Left renal cortex interstitium (tissue), 4 donors: Measurements from ENCODE around the gene PKD1L1. TPM values are rescaled to one million over a fixed set of nuclear protein-coding genes. Genes with fewer than 3 reads are reported as not detected.
A peak's percentile ranks its signal among the peaks of the same experiment; 100 is the strongest.

Experiments used
- DNase-seq, 4 donors: peaks; one replicate each; pipeline ENCODE4 v3.0.0-alpha.2; 2013; ENCODE audit warnings: low read depth in 4 of 4, low spot score in 2 of 4, missing footprints in 1 of 4
- polyA plus RNA-seq, 4 donors: library from polyadenylated mRNA; unstranded; fragments of 120-200 nt; gene quantifications; one replicate each; pipeline ENCODE4 v1.2.1, GENCODE V29; 2013; ENCODE audit not compliant: insufficient read length in 4 of 4

PKD1L1 gene
- polyA plus RNA-seq, 4 donors: 0.14 to 0.27 (median 0.21) TPM

DNA sequence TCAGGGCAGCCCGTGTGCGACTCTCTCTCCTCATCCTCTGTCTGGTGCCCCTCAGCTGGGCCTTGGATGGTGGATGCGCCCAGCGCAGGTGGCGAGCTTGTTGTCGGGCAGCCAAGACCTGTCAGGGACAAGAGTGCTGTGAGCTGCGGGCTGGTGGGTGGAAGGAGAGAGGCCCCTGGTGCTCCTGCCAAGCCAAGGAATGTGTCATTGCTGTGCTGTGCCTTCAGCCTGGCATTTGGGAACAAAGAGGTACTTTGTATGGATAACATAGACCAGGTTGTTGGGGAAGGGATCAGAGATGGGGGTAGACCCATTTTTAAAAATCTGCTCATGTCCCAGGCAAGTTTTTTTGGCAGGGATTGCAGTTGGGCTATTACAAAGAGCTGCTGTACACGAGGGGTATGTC lies 120.9 kb downstream of the PKD1L1 start:
- no peak for DNase-seq

DNA sequence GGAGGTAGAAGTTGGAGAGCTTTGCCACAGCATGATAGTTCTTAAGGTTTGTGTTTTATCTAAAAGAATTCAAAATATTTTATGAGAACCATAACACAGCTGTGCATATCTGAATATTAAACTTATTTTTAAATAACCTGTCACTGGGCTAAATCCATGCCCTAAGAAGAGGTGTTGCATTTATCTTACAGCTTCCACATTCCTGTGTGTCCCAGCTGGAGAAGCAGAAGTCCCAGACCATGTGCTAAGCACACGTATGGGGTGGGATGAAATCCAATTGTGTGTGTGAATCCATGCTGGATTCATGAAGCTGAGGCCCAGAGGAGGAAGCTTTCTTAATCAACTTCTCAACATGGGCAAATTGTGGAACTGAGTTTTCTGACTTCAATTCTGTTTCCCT lies 121.5 kb downstream of the PKD1L1 start:
- no peak for DNase-seq

DNA sequence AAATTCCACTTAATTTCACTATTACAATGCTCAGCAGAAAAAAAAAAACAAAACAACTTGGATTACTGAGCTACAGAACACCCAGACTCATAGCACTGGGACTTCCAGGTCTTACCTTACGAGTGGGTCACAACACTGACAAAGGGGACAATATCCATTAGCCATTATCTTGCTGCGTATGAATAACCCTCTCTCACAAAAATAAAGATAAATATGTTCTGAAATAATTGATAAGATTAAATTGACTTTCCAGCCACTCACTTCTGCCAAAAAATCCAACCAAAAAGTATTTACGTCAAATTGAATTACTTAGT lies 128.7 kb downstream of the PKD1L1 start:
- DNase-seq: no peak

DNA sequence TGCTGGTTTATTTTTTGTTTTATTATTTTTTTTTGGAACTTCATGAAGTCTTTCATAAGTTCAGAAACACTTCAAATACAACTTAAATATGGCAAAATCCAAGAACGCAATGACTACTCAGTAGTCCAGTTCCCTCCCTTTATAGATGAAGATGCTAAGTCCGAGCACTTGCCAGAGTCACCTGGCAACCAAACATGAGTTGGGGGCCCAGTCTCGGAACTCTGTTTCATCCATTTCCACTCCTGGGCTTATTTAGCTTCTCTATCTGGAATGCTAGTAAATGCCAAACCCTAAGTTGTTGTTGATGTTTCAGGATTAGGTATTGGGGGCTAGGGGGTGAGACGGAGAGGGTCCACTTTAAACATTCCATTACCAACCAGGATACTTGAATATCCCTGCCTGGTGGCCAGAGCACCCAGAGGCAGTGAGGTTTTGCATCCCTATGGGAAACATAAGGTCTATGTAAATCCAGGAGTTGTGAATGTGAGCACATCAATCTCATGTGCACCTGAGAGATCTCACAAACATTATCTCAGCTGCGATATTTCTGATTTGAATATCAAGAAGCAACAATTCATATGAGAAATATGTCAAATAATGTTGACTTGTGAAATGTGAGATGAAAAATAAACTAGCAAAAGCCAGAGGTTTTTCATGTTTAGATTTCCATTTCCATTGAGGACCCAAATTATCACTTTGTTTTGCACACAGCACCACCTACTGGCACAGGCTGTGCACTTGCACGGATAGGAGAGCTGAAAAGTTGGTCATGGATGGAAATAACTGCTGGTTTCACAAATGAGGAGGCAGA lies 129.3 kb downstream of the PKD1L1 start:
- DNase-seq: peak; percentile 36 to 77 (median 47)

DNA sequence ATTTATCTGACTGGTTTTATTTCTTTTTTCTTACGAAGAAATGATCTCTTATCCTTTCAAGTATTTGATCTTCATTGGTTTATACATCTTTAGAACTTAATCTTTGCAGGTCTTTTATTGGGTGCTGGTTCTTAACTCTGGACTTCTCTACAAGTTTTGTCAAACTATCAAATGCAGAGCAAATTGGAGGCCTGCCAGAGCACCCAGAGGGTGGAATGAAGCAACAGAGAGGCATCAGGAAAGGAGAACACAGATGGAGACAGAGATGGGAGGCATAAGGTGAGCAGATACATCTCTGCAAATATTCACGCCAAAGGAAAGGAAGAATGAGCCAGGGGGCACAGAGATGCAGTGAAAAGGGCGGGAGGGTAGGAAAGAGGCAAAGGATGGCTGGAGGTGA lies 130.3 kb downstream of the PKD1L1 start:
- DNase-seq: no peak

DNA sequence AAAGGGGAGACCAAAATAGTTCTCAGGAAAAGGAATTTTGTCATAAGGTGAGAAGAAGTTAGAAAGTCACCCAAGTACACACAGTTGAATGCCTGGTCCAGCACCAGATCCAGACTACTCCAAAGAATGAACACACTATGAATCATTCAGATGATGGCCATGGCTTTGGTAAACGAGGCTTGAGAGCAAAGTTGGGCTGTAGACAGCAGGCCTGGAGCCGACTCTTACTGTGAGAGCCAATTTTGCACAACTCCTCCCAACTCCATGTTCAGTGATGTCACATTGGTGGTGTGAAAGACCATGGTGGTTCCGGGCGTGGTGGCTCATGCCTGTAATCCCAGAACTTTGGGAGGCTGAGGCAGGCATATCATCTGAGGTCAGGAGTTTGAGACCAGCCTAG lies 131.6 kb downstream of the PKD1L1 start:
- DNase-seq: no peak

DNA sequence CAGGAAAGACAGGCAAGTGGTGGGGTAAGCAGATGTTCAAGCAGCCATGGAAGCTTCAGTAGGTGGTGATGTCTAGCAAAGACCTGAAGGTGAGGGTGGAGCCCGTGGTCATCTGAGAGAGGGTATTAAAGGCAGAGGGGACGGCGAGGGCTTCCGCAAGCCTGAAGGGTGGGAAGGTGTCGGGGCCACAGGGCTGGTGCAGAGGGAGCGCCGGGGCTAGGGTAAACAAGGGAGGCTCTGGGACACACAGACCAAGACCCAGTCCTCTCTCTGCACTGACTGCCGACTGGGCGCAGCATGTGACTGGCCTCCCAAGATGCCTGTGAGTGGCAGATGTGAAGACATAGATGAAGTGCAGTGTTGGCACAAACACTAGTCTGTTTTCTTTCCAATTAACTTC lies 132.4 kb downstream of the PKD1L1 start:
- DNase-seq: no peak

DNA sequence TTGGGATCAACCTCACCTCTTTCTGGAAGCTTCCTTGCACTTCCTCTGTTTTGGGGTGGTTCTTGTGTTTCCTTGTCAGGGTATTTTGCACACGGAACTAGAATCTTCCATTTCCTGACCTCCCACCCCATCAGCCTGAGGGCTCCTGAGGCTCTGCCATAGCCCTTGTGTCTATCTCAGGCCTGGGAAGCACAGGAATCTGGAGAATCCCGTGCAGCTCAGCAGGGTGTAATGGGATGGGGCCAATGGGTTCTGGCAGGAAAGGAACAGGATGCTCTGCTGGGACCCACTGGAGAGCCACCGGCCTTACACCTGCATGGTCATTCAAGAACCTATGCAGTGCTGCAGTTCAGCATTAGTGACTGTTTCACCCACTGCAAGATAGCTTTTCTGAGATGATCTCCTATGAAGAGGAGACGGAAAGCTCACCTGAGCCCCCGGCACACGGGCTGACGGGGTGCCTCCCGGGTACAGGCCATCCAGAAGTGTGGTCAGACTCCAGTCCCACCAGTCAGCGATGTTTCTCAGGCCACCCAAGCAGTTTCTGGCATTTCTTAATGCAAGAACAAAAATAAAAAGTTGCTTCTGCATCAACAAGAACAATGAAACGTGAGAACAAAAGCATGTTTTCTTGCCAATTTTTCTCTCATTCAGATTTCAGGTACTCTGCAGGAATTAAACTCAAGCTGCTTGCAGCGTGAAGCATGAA lies 133.2 kb downstream of the PKD1L1 start:
- DNase-seq: no peak

DNA sequence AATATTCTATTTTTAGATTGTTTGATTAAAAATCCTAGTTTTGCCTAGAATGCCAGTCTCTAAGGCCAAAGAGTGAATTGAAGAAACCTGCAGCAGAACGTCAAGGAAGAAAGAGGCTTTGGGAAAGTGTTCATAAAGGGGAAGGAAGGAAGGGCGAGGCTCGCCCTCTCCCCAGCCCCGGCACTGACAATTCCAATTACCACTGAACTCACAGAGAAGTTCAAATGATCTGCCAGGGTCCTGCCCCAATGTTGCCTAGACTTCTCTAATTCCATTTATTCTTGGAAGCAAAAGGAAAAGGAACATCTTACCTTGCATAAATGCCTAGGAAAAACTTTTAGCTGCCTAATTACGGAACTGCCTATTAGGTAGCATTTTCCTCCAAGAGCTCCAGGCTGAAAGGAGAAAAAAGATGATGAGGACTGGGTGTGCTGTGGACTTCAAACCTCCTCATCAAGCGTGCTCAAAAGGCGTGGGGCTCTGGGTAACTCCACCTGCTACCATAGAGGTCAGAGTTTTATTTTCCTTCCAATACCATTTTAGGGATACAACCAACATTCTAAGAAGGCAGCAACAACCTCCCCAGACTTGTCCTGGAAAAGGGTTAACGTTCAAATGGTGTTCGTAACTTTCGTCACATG lies 134.5 kb downstream of the PKD1L1 start:
- no peak for DNase-seq

DNA sequence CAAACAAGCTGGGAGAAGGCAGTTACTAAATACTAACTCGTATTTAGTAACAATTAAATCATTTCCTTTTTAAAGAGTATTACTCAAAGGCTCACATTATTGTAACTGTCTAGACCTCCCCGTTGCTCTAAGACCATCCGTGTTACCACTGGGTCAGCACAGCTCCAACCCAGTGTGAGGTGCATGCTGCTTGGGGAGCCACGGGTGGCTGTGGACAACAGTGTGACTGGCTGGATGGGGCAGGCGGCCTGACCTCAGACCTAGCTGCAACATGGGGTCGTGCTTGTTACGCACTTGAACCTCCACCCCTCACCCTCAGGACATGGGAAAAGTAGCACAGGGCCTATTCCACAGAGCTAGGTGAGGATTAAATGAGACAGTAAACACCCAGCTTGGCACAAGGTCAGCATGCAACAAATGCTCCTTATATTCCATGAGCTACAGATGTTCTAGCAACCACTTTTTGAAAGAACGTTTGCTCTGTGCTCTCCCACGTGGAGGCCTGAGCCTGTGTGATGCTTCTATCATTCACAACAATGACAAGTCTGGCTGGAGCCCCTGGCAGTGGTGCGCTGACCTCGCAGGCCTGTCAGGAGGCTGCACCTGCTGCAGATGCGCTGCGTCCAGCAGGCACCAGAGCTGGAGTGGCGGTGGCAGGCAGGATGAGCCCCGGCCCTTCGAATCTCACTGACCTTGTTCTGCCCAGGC lies 135.7 kb downstream of the PKD1L1 start:
- DNase-seq: no peak

DNA sequence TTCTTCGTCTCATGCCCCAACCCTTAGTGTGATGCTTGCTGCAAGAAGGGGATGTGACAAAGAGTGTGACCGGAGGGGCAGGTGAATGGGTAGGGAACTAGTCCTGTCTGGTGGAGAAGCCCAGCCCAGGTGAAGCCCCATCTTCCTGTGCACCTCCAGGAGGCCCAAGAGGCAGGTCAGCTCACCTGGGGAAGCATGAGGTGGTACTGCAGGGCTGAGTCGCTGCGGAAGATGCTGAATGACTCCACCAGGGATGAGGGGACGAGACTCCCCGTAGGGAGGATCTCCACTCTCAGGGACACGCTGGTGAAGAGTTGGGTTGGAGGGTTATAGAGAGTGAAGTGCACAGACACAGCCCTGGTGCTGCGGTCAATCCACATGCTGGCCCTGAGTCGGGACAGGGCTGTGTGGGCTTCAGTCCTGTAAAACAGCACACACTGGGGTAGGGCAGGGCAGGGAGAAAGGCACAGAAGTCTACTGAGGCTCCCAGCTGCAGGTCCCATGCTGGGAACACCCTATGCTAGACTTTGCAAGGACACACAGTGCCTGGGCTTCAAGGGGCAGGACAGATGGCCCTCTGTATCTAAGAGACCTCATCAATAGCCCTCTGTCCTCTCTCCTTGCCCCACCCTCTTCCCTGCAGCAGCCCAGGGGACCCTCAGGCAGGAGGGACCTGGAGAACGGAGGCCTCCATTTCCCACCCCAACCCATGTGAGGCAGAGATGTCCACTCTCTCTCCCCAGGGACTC lies 136.5 kb downstream of the PKD1L1 start:
- DNase-seq: no peak

DNA sequence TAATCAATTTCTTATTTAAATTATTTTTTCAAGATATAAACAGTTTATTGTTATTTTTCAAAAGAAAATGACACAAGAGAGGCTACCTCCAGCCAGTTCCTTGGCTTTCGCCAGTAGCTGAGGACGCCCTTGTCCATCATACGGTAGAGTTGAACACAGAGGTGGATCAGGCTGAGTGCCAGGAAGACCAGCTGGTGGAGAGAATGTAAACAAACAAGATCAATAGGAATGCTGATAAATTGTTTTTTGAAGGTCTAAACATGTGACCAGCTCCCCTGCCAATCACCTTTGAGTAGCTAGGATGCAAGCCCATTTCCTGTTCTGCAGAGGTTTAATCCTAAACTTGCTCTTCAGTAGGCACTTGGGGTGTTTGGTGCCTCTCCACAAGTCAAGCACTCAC lies 138.9 kb downstream of the PKD1L1 start:
- no peak for DNase-seq

DNA sequence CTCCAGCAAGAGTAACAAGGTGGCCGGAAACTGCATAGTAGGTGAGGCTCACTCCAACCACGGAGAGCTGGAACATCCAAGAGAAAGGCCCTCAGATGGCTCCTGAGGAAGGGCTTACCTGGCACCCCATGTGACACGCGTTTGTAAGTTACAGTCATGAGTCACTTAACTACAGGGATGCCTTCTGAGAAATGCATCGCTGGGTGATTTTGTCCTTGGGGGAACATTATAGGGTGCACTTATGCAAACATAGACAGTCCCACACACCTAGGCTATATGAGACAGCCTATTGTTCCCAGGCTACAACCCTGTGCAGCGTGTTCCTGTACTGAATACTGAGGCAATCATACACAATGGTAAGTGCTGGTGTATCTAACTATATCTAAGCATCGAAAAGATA lies 139.9 kb downstream of the PKD1L1 start:
- no peak for DNase-seq

DNA sequence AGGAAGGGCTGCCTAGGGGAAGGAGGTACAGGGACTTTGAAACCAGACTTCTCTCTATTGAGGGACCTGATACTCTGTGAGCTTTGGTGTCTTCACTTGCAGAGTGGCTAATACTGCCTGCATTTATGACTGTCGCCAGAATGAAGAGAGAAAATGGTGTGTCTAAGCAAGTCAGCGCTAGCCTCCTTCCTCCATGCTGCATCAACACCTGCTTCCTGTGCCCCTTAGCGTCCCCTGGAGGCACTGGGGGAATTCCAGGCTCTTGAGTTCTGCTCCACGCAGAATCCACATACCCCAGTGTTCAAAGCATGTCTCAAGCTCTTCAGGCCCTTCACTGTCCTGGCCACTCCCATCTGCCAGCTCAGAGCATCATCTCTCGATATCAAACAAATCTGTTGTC lies 140.5 kb downstream of the PKD1L1 start:
- DNase-seq: no peak

DNA sequence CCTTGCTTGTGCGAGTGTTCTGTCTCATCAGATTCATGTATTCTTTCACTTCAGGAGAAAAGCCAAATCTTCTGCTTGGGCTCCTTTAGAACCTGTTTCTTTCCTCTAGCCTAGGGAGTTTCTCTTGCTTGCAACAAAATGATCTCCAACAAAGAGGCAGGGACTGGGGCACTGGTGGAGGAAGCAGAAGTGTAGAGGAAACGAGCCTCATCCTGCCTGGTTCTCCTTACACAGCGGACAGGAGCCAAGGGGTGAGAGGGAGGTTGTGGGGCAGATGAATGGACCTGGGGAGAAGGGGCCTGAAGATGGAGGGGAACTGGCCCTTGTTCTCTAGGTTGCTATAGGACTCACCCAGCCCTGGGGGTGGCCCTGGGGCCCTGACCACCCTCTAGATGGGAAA lies 141.1 kb downstream of the PKD1L1 start:
- DNase-seq: no peak

DNA sequence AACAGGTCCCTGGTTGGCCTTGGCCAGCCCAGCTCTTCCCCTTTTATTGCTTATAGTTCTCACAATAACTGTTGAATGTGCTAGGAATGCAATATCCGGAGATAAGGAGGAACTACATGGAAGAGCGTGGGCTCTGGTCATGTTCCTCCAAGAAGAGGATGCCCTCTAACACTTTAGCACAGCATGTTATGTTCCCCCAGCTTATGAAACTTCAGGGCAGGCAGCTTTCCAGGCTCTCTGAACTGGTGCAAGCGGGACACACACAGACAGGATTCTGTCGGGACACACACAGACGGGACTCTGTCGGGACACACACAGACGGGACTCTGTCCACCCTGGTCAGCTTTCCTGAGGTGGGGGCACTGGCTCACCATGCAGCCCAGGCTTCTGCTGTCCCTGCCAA lies 141.6 kb downstream of the PKD1L1 start:
- no peak for DNase-seq

DNA sequence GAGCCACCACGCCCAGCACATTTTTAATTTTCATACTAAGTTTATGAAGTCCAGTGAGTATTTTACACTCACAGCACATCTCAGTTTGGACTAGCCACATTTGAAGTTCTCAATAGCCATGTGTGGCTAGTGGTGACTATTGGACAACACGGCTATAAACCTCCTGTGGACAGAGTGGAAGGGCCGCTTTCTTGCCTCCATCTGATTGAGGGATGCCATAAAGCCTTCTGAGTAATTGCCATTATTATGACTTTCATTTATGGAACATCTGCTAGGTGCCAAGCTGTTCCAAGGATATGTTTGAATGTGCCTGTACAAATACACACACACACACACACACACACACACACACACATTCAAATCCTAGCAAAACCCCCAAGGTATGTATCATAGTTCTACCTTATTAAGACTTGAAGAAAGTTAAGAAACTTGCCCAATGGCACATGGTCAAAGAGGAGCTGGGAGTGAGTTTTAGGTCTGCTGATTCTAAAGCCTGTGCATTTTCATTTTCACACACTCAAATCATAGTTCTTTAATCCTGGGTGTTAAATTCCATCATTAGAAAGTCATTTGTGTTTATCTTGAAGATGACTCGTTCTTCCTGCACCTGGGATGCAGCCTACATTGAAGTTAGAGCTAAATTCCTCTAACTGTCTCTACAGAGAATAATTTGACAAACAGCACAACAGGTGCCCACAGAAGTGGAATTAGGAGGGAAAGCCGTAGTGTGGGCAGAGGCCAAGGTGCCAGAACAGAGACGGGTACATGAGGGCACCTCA lies 143.3 kb downstream of the PKD1L1 start:
- DNase-seq: no peak

DNA sequence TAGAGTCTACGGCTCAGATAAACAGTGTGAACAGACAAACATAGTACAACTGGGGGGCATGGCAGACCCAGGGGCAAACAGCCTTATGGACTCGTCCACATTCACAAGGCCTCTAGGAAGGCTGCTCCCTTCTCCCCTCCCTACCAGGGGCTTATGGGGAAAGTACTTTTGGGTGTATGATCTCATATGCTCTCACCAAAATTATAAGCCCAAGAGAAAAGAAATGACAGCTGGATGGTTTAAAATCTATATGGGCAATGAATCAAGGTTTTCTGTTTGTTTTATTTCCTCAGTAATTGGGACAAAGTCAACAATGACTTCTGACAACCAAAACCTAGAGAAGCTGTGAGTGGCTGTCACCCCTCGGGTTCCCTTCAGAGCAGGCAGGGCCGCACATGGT lies 144.4 kb downstream of the PKD1L1 start:
- no peak for DNase-seq

DNA sequence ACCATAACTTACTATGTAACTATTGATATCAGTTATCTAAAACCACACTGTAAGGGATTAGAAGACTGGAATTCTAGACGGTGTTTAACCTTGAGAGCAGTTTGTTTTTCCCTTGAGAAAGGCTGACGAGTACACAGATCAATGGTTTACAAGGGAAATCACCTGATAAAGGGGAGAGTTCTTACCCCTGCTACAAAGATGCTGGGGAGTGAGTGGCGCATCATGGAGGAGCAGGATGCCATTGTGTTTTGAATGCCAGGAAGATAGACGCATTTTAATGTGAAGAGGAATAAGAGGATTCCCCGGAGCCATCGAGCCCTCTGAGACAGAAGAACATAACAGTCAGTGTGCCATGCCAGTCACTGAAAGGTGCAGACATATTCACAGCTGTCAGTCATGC lies 145.2 kb downstream of the PKD1L1 start:
- DNase-seq: no peak

DNA sequence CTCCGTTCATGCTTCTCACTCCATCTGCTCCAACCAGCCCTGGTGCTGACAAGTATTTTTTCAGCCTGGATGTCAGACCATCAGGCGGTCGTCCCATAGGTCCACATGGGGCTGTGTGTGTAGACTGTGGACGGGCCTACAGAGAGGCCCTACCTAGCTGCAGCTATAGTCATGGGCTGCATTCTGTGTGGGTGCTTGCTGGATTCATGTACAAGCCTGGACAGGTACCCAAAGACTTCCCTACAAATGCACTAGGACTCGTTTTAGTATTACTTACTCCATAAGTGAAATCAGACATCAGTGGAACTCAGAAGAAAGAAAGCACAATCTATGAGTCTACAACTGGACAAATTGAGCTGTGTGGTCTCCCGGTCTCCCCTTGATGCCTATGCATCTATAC lies 146.8 kb downstream of the PKD1L1 start:
- no peak for DNase-seq
